Right ventricle myocardium superior (tissue), 1 donor: Measurements from ENCODE around the gene CAMK2D. TPM values are rescaled to one million over a fixed set of nuclear protein-coding genes. Genes with fewer than 3 reads are reported as not detected.

Experiments used
- ATAC-seq: fragments of 200-7000 bp; cut with Tn5 transposase; one replicate; pipeline ENCODE4 v1.9.1; 2020; ENCODE audit warnings: mild to moderate bottlenecking; ENCODE audit not compliant: poor library complexity
- DNase-seq: peaks from one replicate; pipeline ENCODE4 v3.0.0-alpha.2; 2020
- intact Hi-C: fragments of 100-400 bp; cut with DNase I; formaldehyde crosslinking; loops from one replicate; pipeline ENCODE4 v1.11.2; 2022
- total RNA-seq: library from RNA; stranded (reverse); fragmentation: NEBNext Ultra II Directional; extraction: Animal tissue kit (Norgen Biotek cat#: 25700); gene quantifications from one replicate; pipeline ENCODE4 v1.2.1, GENCODE V29; 2021
- donor health status: DM: no; HTN: yes; CAD: no; lungs with severe emphysema.

Gene CAMK2D
- total RNA-seq, 1 donor from 2014 or later: 194 TPM

DNA sequence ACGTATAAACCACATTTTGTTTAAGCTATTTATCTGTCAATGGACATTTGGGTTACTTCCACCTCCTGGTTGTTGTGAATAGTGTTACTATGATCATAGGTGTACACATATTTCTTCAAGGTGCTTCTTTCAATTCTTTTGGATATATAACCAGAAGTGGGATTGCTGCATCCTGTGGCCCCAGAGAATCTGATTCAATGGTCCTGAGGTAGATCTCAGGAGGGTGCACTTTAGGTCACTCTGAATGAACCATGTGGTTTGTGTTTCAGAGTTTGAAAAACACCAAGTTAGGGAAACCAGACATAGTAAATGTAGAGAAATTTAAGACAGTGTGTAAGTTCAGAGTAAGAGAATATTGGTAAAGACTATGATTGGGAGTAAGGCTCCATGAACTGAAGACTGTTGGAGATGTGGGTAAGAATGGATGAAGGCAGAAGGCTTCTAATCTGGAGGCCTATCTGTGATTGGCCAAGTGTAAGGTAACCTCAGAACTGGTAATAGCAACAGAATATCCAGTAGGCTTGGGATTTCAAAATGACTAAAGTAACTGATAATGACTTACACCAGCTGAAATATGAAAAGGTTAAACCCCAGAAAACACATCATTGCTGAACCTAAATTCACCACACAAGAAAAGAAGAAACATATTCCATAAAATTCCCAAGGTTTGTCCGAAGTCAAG, 236.9 kb downstream of the CAMK2D start:
- ATAC-seq (no peak), DNase-seq (no peak)
- intact Hi-C loops: no loop called here

DNA sequence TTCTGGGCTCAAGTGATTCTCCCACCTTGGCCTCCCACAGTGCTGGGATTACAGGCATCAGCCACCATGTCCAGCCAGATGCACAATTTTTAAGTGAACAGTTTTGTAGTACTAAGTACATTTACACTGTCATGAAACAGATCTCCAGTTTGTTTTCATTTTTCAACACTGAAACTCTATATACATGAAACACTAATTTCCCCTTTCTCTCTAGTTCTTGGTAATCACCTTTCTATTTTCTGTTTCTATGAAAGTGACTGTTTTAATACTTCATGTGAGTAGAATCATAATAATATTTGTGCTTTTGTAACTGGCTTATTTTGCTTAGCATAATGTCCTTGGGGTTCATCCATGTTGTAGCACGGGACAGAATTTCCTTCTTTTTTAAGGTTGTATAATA, 237.4 kb downstream of the CAMK2D start:
- intact Hi-C loops: no loop called here
- no peak for ATAC-seq

DNA sequence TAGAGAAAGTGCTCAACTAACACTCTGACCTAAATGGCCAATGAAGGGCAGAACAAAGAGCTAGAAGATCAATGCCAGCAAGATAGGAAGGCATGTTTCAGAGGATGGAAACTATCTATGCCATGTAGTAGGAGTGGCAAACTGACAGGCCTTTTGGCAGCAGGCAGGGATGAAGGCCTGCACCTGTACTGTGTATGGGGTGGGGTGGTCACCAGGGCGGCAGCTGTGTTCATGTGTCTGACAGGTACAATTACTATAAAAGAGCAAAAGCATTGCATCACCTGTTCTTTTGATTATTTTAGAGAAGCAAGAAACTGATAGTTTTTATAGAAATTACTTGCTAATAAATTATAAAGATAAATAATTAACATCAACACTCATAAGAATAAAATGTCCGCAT, 239.1 kb downstream of the CAMK2D start:
- no peak for ATAC-seq
- intact Hi-C loops: no loop called here

More for the DNA sequence above, 237.4 kb downstream of the CAMK2D start:
- no peak for DNase-seq

DNA sequence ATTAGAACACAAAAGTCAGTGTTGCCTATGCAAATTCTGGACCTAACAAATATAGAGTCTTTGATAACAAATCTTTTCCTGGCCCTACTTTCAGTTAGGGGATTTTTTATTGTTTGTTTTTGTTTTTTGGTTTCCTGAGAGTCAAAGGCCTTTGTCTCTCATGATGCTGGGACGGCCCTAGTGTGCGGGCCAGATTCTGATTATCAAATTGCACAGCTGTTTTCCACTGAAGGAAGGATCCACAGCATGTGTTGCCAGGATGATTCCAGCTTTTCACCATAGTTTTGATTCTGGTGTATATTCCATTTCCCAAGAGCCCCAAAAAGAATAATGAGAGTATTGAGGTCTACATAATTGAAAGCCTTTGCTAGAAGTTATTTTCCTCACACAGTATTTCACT, 248.2 kb downstream of the CAMK2D start:
- intact Hi-C loops: no loop called here
- ATAC-seq (no peak), DNase-seq (no peak)

More for the DNA sequence above, 239.1 kb downstream of the CAMK2D start:
- DNase-seq: no peak

DNA sequence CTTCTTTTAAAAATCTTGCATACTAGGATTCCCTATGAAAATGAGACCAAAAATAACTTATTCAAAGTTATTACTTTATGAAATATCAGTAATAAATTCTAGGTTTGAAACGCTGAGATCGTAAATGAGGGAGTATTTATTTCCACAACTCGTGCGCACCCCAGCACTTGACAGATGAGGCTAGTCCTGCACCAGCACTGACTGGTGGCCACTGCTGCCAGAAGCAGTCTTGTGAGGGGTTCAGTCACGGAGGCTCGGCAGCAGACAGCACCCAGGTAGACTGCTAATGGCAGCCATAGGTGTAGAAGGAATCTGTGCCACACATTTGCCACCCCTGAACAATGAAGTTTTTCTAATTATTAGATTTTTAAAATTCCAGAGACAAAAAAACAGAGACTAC, 248.7 kb downstream of the CAMK2D start:
- no peak for ATAC-seq
- intact Hi-C loops: no loop called here
- DNase-seq: no peak

DNA sequence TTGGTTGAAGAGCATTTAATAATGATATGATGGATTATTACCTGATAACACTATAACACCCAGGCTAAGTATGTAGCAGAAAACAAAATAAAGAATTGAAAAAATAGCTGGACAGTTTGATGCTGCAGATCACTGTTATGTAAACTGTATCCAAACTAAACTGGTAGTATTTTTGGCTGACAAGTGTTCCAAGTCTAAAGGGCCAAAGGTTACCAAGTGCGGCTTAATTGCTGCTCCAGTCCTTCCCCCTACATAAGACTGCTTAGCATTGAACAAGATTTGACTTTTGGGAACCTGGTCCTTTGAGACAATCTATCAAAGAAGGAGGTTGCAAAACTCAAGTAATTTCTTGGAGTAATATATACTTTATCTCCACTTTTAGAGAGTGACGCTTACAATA, 249.6 kb downstream of the CAMK2D start:
- intact Hi-C loops: no loop called here
- ATAC-seq: peak; percentile 66
- DNase-seq: no peak

DNA sequence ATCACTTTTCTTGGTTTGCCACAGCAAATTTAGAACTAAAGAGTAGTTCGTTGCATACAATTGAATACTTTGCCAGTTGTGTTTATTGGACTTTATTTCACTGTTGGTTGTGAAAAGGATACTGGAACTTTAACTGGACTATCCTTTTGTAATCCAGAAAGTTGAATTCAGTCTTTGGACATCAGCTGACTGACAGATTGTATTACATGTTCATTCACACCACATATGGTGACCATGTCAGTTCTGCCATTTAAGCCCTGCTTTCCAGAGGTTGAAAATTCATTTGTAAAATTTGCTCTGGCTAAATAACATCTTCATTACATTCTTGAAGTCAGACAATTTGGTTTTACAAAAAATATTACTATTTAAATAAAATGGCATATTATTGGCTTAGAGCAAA, 251.7 kb downstream of the CAMK2D start:
- ATAC-seq (no peak), DNase-seq (no peak)
- intact Hi-C loops: no loop called here

DNA sequence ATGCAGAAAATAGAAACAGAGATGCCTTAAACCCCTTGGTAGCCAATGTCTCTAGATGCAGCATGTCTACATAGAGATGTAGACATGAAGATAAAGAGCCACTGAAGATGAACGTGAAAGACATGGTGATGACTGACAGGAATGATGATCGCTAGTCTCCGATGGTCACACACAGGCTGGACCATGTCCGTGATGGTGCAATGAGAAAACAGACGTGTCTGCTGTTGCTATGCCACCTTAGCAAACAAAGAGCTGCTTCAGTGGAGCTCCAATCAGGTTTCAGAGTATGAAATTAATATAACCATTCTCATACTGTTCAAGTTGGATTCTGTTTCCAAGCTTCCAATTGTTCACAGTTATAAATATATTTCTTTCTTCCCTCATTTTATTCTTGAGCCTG, 256.5 kb downstream of the CAMK2D start:
- no peak for DNase-seq
- intact Hi-C loops: no loop called here
- ATAC-seq: peak; percentile 46

DNA sequence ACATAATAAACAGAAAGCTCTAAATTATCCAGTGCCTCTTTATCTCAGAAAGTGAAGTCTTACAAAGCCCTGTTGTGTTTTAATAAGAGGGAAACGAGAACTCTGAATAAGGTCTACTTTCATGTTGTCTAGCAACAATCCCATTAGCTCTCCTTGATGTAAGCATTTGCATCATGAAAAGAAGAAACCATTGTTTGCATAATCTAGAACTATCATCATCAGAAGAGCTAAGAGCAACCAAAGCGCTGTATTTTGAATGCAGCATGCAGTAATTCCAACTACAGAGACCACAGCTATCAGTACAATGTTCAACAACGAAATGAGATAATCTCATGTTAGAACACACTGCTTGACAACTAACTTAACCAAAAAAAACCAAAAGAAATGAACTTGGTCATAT, 257.1 kb downstream of the CAMK2D start:
- DNase-seq: no peak
- intact Hi-C loops: no loop called here
- ATAC-seq: no peak

DNA sequence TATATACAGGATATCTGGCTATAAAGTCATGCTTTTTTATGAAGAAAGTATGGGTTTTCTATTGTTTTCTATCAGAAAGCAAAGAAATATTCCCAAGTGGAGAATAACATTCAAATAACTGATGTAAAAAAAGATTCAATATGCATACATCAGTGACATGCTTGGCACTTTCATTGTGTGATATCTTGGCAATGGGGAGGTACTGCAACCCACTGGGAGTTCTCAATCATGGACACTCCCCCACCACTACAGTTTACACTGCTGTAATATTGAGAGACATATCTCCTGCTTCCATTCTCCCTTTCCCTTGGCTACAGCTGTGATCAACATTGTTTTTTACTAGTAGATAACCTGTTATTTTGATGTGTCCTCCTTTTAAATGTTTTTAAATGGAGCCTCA, 257.8 kb downstream of the CAMK2D start:
- intact Hi-C loops: no loop called here
- ATAC-seq (peak; percentile 27), DNase-seq (no peak)

DNA sequence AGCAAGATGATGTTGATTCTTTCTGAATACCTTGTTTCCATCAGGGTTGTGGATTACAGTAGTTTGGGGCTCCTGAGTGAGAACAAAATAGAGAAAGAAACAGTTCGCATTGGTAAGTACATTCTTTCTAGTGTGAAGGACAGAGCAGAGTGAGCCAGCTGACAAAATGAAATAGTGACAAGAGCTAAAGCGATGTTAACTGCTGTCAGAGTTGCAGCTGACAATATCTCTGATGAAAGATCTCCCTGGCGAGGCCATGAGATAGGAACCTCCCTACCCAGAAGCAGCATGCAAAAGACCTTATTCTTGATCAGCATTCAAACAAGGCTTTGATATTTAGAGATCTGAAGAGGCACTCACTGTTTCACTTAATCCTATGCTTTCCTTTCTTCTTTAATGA, 258.6 kb downstream of the CAMK2D start:
- intact Hi-C loops: no loop called here
- DNase-seq (no peak), ATAC-seq (peak; percentile 70)

DNA sequence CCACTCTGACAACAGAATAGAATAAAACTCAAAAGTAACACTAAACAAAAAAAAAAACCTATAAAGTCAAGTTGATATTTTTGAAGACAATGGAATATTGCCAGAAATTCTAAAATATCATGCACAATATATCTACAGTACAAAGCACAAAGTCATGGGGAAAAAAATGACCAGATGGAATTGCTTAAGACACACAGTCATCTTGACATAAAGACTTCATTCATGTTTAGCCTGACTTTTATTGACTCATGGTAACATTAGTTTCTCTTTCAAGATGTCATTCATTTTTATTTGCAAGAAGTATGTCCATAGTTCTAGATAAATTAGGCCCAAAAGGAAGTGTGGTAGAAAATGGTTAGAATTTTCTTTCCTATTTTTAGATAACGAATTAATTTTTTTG, 259.1 kb downstream of the CAMK2D start:
- DNase-seq (no peak), ATAC-seq (no peak)
- intact Hi-C loops: no loop called here

DNA sequence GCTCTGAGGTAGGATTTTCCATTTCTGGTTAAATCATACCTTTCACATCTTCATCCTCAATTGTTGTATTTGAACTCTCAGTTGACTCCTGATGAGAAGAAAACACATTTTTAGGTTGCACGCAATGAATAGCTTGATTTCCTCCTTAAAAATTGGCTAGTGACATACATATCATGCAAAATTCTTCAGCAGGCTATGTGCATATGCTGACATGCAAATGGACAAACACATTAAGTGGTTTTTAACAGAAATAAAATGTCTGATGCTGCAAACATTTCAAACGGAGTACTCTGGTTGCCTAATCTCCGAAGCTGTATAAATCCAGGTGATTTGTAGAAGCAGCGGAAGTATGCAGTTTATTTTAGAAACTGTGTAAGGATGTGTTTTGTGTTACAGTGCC, 261.1 kb downstream of the CAMK2D start:
- intact Hi-C loops: no loop called here
- ATAC-seq: no peak
- no peak for DNase-seq

DNA sequence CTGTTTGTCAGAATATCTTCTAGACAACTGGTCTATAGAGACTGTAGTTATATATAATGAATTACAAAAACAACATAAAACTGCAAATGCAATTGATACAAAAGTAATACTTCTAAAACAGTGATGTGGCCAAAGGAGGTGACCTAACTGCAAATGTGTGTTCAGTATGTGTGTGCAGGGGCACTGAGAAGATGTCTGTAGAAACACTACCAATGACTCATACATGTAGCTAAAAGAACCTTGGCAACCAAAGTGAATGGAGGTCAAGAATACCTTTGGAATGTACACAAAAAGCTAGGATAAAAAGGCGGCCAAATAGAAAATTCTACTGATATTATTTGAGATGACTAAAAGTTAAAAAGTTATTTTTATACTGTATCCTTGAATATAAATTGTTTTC, 261.8 kb downstream of the CAMK2D start:
- intact Hi-C loops: no loop called here
- DNase-seq (no peak), ATAC-seq (no peak)

DNA sequence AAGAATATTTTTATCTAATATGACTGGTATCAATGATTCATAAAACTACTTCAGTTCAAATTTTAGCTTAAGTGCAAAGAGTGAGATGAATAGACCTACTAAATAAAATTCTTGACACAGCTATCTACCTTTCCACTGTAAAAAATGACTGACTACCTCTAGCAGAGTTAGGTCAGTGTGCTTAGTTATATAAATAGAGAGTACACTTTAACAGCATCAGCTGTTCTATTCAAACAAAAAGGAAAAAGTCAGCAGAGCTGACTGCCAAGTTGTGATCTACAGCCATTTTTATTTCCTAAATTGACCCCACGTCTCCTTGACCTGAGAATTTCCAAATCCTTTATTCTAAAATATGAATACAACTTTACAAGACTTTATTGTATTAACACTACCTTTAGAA, 262.4 kb downstream of the CAMK2D start:
- intact Hi-C loops: no loop called here
- ATAC-seq (peak; percentile 55), DNase-seq (no peak)

DNA sequence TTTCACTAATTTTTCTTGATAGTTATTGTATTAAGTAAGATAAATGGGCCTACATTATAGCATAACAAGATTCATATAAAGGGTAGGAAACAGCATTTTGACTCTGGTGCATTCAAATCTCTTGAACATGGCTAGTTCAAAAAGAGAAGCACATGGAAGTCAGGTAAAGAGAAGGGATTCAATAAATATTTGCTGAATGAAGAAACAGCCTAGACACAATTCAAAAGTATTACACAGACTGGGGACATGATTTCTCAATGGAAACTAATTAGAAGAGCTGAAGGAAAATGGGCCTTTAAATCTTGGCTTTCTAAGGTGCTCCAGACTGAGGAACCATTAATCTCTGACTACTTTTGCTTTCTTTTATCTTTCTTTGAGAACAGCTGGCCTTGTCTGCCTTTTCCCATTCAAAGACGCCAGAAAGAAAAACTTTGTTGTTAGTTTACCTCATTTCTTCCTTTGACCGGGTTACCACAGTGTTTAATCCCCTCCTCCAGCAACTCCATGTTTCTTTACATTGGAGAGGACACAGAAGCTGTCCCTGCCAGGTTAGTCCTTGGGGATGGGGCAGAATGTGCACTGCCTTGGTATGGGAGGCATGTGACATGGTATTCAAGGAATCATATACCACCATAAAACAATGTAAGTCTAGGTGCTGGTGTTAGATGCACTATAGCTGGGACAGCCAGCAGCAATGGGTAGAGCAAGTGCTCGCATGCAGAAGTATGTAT, 264.2 kb downstream of the CAMK2D start:
- intact Hi-C loops: no loop called here
- ATAC-seq (peak; percentile 24), DNase-seq (no peak)

DNA sequence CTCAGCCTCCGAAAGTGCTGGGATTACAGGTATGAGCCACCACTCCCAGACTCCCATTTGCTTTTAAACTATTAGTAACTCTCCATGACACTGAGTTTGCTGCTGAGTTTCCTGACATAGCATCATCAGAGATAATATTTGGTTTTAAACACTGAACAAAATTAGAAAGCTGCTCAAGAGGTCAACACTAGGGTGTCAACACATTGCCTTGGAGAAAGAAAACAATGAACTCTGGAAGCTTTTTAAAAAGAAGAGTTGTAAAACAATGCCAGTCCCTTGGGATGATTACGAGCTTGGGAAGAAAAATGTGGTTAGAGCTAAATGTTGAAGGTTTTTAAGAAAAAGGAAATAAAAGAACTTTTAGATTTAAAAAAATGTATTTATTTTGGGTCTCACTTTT, 264.8 kb downstream of the CAMK2D start:
- ATAC-seq (no peak), DNase-seq (no peak)
- intact Hi-C loops: no loop called here

DNA sequence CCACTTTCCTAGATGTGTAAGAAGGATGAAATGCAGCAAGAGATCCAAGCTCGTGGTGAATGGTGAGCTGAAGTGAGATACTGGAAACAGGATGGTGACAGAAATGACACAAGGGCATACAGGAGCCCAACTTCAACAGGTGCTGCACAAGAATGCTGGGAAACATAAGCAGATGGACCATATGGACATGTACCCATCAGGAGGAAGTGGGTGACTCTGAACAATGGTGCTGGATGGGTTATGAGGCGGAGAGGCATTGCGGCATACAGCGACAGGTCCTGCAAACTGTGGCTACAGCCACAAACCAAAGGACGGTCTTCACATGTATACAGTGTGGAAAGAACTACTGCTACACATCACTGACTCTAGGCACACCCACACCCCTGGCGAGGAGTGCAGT, 265.7 kb downstream of the CAMK2D start:
- DNase-seq: no peak
- intact Hi-C loops: no loop called here
- ATAC-seq: peak; percentile 15

DNA sequence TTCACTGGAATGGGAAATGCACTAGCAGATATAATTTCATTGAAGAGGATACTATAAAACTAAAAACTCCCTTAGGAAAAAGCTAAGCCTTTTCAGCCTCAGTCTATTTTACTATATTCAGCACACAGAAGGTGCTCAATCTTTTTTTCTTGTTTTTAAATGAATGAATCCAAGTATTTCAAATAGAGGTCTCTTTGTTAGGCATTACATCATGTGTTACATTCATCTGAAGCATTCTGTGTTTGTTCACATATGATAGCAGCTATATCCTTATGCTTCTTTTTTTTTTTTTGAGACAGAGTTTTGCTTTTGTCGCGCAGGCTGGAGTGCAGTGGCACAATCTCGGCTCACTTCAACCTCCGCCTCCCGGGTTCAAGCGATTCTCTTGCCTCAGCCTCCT, 278.4 kb downstream of the CAMK2D start:
- DNase-seq (no peak), ATAC-seq (no peak)
- intact Hi-C loops: no loop called here

DNA sequence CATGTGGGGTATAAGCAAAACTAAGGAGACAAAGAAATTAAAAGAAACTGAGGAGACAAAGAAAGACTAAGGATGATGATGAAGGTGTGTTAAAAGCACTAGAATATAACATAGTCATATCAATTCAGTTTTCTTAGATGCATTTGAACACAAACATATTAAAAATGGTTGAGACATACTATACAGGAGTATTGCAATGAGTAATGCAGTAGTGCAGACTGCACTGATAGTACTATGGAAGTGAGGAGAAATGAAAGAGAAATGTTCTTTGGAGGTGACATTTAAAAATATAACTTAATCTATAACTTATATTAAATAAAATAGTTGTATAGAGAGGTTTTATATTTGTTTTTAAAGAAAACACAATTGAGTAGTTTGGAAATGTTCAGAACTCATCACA, 279.2 kb downstream of the CAMK2D start:
- DNase-seq (no peak), ATAC-seq (no peak)
- intact Hi-C loops: no loop called here

DNA sequence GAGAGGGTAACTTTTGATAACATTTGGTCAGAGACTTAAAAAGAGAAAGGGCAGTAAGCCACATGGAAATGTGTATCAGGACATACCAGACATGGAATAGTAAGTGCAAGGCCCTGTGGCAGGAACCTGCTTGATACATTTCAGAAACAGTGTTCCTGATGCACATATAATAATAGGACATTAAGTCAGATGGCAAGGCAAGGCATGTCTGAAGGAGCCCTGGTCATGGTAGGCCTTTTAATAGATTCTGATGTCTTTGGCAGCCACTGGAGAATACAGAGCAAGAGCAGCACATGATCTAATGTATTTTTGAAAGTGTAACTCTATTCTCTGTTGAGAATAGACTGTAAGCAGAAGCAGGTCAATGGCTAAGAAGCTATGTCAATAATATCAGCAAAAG, 279.7 kb downstream of the CAMK2D start:
- intact Hi-C loops: no loop called here
- ATAC-seq (peak; percentile 74), DNase-seq (no peak)
